T47D (cell line): ENCODE measurements around the gene FGFBP2.

Experiments
- DNase-seq, 2 experiments: peaks; one replicate each; pipeline versions ENCODE4 v3.0.0 to v3.0.0-alpha.2; 2011 to 2012; ENCODE audit warnings: low read depth in 1 of 2, low spot score in 1 of 2
- JUND ChIP-seq: IDR thresholded peaks from 2 replicates; pipeline ENCODE4 v1.6.1; 2012; ENCODE audit warnings: low read depth
- in situ Hi-C: cut with HindIII; loops from 2 replicates; pipeline ENCODE4 v1.10.0; 2016; ENCODE audit warnings: low sequenced_read_pairs, low pct_unique_long_range_greater_than_20kb

FGFBP2 gene

DNA sequence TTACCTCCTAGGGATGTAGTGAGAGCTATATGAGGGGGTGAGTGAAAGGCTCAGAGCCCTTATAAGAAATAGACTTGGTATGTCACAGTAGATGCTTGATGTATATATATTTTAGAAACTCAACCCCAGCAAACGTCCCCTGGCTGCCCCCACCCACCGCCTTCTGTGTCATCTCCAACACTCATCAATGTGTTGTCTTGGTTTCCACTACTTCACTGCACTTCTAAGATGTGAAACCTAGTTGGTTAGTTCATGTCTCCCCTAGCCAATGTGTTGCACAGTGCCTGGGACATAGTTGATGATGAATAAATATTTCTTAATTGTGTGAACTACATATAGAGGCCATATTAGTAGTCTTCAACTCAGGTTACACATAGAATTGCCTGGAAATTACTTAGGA, 4.4 kb downstream of the FGFBP2 start:
- in situ Hi-C loops = no loop called here
- TF ChIP-seq JUND = no peak
- no peak for DNase-seq

DNA sequence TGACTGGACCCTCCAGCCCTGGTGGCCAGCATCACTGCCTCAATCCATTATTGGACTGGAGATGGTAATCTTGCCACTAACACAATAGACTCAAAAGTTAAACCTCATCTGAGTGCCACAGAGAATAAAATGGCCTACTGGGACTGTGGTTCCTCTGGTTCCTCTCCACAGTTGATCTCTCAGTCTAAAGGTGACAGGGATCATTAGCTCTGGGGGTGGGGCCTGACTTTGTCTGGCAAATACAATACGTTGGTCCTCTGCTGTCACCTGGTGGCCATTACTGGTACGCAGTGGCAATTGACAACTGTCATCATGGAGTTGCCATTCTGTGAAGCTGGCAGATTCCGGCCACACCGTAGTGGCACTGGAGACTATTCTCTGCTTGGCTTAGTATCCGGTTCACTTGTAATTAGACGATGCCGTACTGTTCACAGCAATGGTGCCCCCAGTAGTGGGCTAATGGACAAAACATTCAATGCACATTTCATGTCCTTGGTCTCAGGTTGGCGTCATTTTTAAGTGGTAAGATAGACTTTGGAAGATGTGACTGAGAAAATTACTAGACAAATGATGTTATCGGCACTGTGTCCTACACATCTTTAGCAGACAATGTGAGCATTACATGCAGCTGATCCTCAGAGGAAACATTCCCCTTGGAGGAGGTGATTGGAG, 6.7 kb downstream of the FGFBP2 start:
- DNase-seq = peak; percentile 43 to 79
- no peak for TF ChIP-seq JUND
- in situ Hi-C loops = no loop called here

DNA sequence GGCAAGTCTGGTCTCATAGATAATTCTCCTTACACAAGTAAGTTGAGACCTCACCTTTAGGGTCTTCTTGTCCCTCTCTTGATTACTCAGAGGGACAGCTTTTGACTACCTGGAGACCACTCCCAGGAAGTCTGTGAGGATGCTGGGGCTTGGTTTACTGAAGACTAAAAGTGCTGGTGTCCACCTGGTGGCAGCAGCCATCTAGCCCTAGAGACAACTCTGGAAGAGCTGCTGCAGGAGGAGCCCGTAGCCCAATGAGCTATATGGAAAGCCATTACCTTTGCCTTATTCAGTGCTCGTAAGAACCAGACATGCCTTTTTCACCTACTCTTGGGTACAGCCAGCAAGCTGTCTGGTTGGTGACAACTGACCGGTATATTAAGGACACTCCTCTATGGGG, 7.3 kb downstream of the FGFBP2 start:
- DNase-seq = peak in 1 of 2 experiments; percentile 55
- TF ChIP-seq JUND = no peak
- in situ Hi-C loops = no loop called here

DNA sequence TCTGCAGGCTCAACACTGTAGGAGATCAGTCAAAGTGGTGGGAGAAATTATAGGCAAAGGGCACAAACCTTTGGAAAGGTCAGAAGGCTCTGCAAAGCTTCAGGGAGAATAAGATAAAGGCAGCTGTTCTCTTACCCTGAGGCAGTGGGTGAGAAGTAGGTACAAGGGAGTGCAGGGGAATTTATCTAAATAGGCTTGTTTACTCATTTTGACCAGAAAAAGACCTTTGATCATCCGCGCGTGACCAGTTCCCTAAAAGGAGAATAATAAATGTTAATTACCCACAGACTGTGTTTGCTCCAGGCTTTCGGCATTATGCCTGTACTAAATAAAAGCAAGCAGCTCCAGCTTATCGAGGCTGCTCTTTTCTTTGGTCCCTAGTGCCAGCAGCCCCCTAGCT, 9.3 kb downstream of the FGFBP2 start:
- DNase-seq = no peak
- in situ Hi-C loops = no loop called here
- no peak for TF ChIP-seq JUND

DNA sequence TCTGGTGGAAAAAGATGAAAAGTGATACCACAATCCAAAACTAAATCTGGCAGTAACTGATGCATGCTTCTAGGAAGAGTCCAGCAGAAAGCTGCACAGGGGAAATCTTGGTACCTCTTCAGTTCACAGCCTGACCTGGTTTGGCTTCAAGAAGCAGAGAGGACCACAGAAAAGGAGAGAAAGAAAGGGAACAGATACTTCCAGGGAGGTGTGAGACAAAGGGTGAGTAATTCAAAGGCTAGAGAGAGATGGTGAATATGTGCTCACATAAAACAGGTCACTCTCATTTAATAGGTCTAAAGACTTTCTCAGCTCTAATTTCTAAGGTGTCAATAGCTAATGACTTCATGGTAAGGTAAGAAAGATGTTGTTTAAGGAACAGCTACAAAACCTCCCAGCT, 11.2 kb downstream of the FGFBP2 start:
- in situ Hi-C loops = no loop called here
- no peak for TF ChIP-seq JUND

DNA sequence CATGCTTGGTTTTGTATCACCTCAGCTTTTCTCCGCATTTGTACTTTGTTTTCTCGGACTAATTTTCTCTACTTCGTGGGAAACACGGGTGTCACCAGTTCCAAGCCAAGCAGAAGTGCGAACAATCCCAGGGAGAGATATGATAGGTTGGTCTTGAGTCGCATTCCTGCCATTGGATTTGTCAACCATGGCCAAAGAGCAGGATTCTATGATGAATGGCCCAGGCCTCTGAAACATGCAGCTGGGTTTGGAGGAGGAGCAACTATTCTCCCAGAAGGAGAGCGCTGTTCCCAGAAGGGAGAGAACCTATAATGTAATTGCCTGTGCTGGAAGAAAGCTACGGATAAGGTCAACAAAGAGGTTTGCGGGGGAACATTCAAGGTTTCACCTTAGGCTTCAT, 14.1 kb downstream of the FGFBP2 start:
- DNase-seq = no peak
- TF ChIP-seq JUND = no peak
- in situ Hi-C loops = no loop called here

More for the DNA sequence above, 11.2 kb downstream of the FGFBP2 start:
- DNase-seq = no peak

DNA sequence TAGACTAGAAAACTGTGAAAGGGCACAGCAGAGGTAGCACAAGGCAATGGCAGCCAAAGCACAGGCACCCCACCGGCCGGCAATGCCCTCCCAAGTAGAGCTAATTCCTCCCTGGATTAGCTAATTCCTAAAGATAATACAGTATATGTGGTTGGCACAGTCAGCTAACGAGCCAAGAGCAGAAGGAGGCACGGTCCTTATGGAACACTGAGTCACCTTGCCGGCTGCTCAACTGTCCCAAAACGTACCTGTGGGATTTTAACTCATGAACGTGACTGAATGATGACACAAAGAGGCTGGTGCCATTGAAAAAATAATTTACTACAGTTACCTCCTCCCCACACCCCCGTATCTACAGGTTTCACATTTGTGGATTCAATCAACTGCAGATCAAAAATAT, 15.3 kb downstream of the FGFBP2 start:
- DNase-seq = no peak
- in situ Hi-C loops = no loop called here
- no peak for TF ChIP-seq JUND

DNA sequence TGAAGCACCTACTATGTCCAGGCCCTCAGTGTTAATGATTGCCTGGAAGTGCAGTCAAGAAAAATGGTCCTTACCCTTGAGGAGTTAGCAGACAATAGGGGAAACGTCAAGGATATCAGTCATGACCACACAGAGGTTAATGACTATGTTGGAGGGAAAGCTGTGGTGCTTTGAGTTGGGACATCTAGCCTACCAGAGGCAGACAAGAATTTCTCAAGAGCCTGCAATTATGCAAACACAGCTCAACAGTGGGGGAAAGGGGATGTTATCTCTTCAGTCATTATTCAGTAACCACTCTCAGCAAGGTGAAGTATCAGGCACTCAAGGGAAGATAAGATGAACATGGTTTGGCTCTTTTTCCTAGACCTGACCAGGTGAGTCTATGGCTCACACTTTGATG, 17.5 kb downstream of the FGFBP2 start:
- in situ Hi-C loops = no loop called here
- DNase-seq = no peak
- no peak for TF ChIP-seq JUND

DNA sequence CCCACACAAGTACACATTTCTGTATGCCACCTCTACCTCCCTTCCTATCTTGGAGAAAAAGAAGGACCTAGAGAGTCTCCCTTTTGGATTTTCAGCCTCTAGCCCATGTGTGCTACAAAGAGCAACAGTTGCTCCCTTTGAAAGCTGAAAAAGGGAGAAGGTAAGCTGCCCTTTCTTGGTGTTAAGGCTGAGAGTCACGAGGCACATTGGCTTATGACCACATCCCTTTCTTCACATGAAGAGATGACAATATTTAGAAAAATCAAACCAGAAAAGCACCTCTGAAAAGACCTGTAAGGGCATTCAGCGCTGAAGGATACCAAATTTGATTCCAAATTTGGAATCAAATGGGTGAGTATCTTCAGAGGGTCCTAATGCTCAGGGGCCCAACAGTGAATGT, 18.1 kb downstream of the FGFBP2 start:
- no peak for TF ChIP-seq JUND
- no peak for DNase-seq
- in situ Hi-C loops = no loop called here

DNA sequence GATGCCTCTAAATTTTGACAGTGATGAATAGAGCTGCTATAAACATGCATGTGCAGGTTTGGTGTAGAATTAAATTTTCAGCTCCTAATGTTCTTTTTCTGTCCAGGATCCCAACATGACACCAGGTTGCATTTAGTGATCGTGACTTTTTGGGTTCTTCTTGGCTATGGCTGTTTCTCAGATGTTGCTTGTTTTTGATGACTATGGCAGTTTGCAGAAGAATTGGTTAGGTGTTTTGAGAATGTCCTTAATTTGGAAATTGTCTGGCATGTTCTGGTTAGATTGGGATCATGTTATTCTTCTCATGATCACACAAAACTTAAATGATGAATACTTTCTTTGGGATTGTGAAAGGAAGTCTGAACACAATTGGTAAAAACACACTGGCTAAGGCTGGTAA, 20.7 kb downstream of the FGFBP2 start:
- no peak for DNase-seq
- TF ChIP-seq JUND = no peak
- in situ Hi-C loops = no loop called here

DNA sequence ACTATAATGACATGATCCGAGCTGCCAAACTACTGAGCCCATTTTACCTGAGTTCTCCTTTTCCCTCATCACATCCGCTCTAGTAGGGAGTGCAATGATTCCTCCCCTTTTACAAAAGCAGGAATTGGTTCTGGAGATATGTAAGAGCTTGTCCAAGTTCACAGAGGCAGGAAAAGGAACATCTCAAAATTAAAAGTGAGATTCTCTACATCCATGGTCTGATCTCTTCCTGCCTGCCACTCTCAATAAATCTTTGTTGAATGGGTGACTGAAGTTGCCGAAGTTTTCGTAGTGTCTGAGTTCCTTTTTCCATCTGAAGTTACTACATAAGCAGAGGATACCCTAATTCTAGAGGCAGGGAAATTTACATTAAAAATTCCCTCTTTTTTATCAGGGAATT, 24.3 kb downstream of the FGFBP2 start, which contains the start of gene FGFBP1:
TSS of gene FGFBP1 (minus strand) at position 101 of the 400 bp plus-strand sequence. CDS start 2,108 bp downstream, outside the sequence.
- no peak for TF ChIP-seq JUND
- DNase-seq = no peak
- in situ Hi-C loops = no loop called here

DNA sequence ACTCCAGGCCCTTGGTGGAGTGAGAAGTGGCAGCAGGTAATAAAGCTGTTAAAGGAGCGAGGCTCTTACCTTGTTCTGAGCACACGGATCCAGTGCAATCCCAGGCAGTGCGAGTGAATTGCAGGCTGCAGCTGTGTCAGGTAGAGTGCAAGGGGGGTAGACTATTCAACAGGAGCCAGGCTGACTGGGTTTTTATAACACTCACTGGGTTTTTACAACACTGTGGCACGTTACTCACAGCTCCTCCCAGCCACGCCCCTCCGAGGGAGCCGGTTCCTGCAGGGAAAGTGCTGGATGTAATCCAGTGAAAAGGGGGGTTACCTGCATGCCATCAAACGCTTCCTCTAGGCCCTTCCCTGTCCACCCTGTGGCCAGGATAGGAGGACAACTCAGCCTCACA, 24.8 kb downstream of the FGFBP2 start:
- in situ Hi-C loops = no loop called here
- TF ChIP-seq JUND = no peak
- DNase-seq = peak in 1 of 2 experiments; percentile 42

DNA sequence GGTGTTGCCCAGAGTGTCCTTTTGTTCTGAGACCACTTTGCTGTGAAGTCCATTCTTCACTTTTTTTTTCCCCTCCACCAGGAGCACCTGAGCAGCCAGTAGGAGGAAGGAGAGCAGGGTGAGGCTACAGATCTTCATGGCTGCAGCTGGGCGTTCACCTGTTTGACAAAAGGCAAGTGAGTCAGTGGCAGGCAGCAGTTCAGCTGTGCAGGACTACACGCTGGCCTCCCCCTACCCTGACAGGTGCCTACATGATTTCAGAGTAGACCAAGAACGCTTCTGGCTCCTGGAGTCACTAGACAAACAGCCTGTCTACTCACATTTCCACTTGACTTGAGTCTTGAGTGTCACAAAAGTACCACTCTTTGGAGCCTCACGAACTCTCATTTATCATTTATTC, 26.5 kb downstream of the FGFBP2 start:
- TF ChIP-seq JUND = no peak
- DNase-seq = no peak
- in situ Hi-C loops = no loop called here
